OCI-LY1 (cell line): ENCODE data around the gene SALL1.

Source experiments
- H2AFZ ChIP-seq: fragments of 200-600 bp; sonication (generic), shearing (Covaris generic); 2 replicates; pipeline ENCODE4 v1.6.0; 2014; ENCODE audit warnings: antibody characterized with exemption, mild to moderate bottlenecking, low read length
- H3F3A ChIP-seq: fragments of 200-600 bp; sonication (generic), shearing (Covaris generic); 2 replicates; pipeline ENCODE4 v1.6.0; 2014; ENCODE audit warnings: mild to moderate bottlenecking, antibody characterized with exemption, low read length, moderate library complexity; ENCODE audit not compliant: insufficient read depth
- H3K27ac ChIP-seq: fragments of 200-600 bp; sonication (generic); 2 replicates; pipeline ENCODE4 v1.5.1; 2014; ENCODE audit warnings: low read length, mixed run types, mild to moderate bottlenecking, low read depth; ENCODE audit not compliant: poor library complexity, severe bottlenecking
- H3K27me3 ChIP-seq: fragments of 200-600 bp; sonication (generic); 2 replicates; pipeline ENCODE4 v1.6.0; 2014; ENCODE audit warnings: antibody characterized with exemption, mild to moderate bottlenecking, low read length, moderate library complexity; ENCODE audit not compliant: insufficient read depth
- H3K36me3 ChIP-seq: fragments of 200-600 bp; sonication (generic); 2 replicates; pipeline ENCODE4 v1.6.1; 2014; ENCODE audit warnings: mild to moderate bottlenecking, antibody characterized with exemption, low read length, moderate library complexity, mixed read lengths; ENCODE audit not compliant: insufficient read depth
- H3K4me1 ChIP-seq: fragments of 200-600 bp; sonication (generic); 2 replicates; pipeline ENCODE4 v1.5.1; 2014; ENCODE audit warnings: mild to moderate bottlenecking, low read length, moderate library complexity; ENCODE audit not compliant: insufficient read depth, severe bottlenecking
- H3K4me2 ChIP-seq: fragments of 200-600 bp; sonication (generic), shearing (Covaris generic); 2 replicates; pipeline ENCODE4 v1.6.1; 2014; ENCODE audit warnings: low read length
- H3K4me3 ChIP-seq: fragments of 200-600 bp; sonication (generic); 2 replicates; pipeline ENCODE4 v1.5.1; 2014; ENCODE audit warnings: low read length, low read depth, mild to moderate bottlenecking, mixed read lengths; ENCODE audit not compliant: poor library complexity, severe bottlenecking
- H3K79me2 ChIP-seq: fragments of 200-600 bp; shearing (Covaris generic); 2 replicates; pipeline ENCODE4 v1.6.1; 2016; ENCODE audit warnings: mixed run types, low read length, mixed read lengths; ENCODE audit not compliant: insufficient read depth
- H3K9ac ChIP-seq: fragments of 200-600 bp; sonication (generic), shearing (Covaris generic); 2 replicates; pipeline ENCODE4 v1.6.1; 2014; ENCODE audit warnings: mild to moderate bottlenecking, low read length, mixed read lengths
- H3K9me2 ChIP-seq: fragments of 200-600 bp; sonication (generic), shearing (Covaris generic); 2 replicates; pipeline ENCODE4 v1.6.1; 2014; ENCODE audit warnings: low read depth, mild to moderate bottlenecking, low read length, mixed read lengths
- H3K9me3 ChIP-seq: fragments of 200-600 bp; shearing (Covaris generic); 2 replicates; pipeline ENCODE4 v1.6.1; 2014; ENCODE audit warnings: low read length, mixed read lengths
- H4K20me1 ChIP-seq: fragments of 200-600 bp; sonication (generic), shearing (Covaris generic); 2 replicates; pipeline ENCODE4 v1.6.0; 2016; ENCODE audit warnings: mild to moderate bottlenecking, low read length; ENCODE audit not compliant: insufficient read depth
- EZH2 ChIP-seq: fragments of 200-600 bp; sonication (generic), shearing (Covaris generic); IDR thresholded peaks from 2 replicates; pipeline ENCODE4 v1.8.0; 2017; ENCODE audit warnings: borderline replicate concordance, mixed run types, mild to moderate bottlenecking, antibody characterized with exemption, low read length, moderate library complexity, mixed read lengths
- TF ChIP-seq, protein P1 (sequence below): fragments of 200-600 bp; sonication (generic), shearing (Covaris generic); IDR thresholded peaks from 2 replicates; pipeline ENCODE4 v1.5.1; 2017; ENCODE audit warnings: mild to moderate bottlenecking, antibody characterized with exemption, low read length, moderate library complexity, mixed read lengths

The SALL1 gene

DNA sequence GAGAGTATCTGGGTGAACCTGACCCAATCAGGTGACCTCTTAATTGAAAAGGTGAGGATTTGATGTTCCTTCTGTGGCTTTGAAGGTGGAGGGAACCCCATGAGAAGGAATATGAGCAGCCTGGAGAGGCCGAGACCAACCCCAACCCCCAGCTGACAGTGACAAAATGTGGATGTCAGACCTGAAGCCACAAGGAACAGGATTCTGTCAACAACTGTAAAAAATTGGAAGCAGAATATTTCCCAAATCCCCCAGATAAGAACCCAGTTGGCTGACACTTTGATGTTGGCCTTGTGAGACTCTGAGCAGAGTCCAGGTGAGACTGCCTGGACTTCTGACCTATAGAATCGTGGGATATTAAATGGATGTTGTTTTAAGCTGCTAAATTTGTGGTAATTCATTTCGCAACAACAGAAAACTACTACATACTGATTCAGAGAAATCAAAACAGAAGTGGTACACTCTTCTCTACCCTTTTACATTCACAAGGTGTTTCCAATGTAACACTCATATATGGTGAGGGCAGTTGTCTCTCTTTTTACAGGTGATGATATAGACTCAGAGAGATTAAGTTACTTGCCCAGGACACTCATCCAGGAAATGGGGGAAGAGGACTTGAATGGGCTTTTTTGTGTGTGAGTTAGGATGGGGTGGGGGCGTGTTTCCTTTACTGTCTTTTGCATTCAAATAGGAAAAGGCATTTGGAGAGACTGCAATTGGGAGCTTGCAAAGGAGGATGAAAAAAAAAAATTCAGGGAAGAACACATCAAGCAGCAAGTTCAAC, 29.8 kb upstream of the SALL1 start:
- Histone ChIP-seq H3K9me2 (no peaks in the 10 kb centered on the region), H3F3A (no peaks in the 10 kb centered on the region), H3K4me2 (no peak overlapping the region), H4K20me1 (no peaks in the 10 kb centered on the region), H3K9me3 (no peaks in the 10 kb centered on the region), H2AFZ (no peak overlapping the region), H3K4me1 (no peaks in the 10 kb centered on the region), H3K79me2 (no peaks in the 10 kb centered on the region), H3K4me3 (no peak overlapping the region), H3K36me3 (no peaks in the 10 kb centered on the region), H3K9ac (no peak overlapping the region), H3K27me3 (no peaks in the 10 kb centered on the region), H3K27ac (no peak overlapping the region)
- no peak for TF ChIP-seq EZH2
- TF ChIP-seq, protein P1, sequence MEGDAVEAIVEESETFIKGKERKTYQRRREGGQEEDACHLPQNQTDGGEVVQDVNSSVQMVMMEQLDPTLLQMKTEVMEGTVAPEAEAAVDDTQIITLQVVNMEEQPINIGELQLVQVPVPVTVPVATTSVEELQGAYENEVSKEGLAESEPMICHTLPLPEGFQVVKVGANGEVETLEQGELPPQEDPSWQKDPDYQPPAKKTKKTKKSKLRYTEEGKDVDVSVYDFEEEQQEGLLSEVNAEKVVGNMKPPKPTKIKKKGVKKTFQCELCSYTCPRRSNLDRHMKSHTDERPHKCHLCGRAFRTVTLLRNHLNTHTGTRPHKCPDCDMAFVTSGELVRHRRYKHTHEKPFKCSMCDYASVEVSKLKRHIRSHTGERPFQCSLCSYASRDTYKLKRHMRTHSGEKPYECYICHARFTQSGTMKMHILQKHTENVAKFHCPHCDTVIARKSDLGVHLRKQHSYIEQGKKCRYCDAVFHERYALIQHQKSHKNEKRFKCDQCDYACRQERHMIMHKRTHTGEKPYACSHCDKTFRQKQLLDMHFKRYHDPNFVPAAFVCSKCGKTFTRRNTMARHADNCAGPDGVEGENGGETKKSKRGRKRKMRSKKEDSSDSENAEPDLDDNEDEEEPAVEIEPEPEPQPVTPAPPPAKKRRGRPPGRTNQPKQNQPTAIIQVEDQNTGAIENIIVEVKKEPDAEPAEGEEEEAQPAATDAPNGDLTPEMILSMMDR: no peak

DNA sequence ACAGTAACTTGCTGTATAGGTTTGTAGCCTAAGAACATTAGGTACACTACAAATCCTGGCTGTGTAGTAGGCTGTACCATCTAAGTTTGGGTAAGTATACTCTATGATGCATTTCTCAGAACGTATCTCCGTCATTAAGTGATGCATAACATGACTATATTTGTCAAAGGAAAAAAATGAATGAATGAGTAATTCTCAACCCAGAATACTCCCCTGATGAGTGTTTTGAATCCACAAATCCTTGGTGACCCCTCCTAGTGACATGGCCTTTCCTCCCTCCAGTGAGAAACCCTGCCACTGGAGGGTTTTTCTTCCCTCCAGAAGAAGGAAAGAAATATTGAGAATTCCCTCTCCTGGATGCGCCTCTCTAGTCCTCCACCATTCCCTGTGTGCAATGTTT, 24.0 kb upstream of the SALL1 start:
- no peak overlapping the region for H3K4me2 ChIP-seq
- H3K9ac ChIP-seq: no peak overlapping the region
- no peaks in the 10 kb centered on the region for H3K9me2 ChIP-seq
- no peaks in the 10 kb centered on the region for H3K27me3 ChIP-seq
- H3K27ac ChIP-seq: no peak overlapping the region
- H3K4me1 ChIP-seq: no peaks in the 10 kb centered on the region
- TF ChIP-seq, protein P1: no peak
- TF ChIP-seq EZH2: no peak
- no peak overlapping the region for H3K4me3 ChIP-seq
- H3K9me3 ChIP-seq: no peaks in the 10 kb centered on the region
- H4K20me1 ChIP-seq: no peaks in the 10 kb centered on the region
- H2AFZ ChIP-seq: no peak overlapping the region
- no peaks in the 10 kb centered on the region for H3K79me2 ChIP-seq
- no peaks in the 10 kb centered on the region for H3F3A ChIP-seq
- H3K36me3 ChIP-seq: no peaks in the 10 kb centered on the region

DNA sequence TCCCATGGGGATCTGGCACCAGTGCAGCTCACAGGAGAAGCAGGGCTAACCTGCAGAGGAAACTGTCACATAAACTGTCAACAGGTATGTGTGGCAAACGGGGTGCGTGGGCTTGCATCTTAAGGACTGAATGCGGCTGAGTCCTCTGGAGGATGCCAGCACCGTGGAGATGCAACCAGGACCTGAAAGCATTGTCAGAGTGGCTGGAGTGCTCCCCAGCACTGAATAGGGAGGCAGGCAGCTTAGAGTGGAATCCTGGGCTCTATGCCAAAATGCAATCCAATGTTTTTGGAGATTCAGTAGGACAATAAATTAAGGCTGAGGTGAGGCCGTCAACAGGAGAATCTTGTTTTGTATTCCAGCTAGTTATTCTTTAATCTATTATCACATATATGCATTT, 21.3 kb upstream of the SALL1 start:
- Histone ChIP-seq H3K27me3 (no peaks in the 10 kb centered on the region), H3F3A (no peaks in the 10 kb centered on the region), H3K4me2 (no peak overlapping the region), H3K9me3 (no peaks in the 10 kb centered on the region), H3K4me1 (no peaks in the 10 kb centered on the region), H2AFZ (no peak overlapping the region), H3K36me3 (no peaks in the 10 kb centered on the region), H4K20me1 (no peaks in the 10 kb centered on the region), H3K9me2 (no peaks in the 10 kb centered on the region), H3K27ac (no peak overlapping the region), H3K4me3 (no peak overlapping the region), H3K9ac (no peak overlapping the region), H3K79me2 (no peaks in the 10 kb centered on the region)
- TF ChIP-seq EZH2: no peak
- TF ChIP-seq, protein P1: no peak
